OCI-LY7 (cell line): ENCODE results near the gene SSPN. TPM values are rescaled to one million over a fixed set of nuclear protein-coding genes. Genes with fewer than 3 reads are reported as not detected.

Experiments
- BruUV-seq: library from RNA; stranded (reverse); fragments of 400-500 nt; replicated peaks from 2 replicates; lab custom pipeline; 2021; lab: Mats Ljungman, UMichigan
- CTCF ChIA-PET: fragments of 300-600 bp; sonication (Branson Sonifier 250); formaldehyde crosslinking; loops from one replicate; lab custom pipeline; 2022; ENCODE audit warnings: antibody characterized with exemption; ENCODE audit not compliant: unreplicated experiment; lab: Charles Lee
- POLR2A ChIA-PET: fragments of 300-600 bp; sonication (Branson Sonifier 250); formaldehyde crosslinking; loops from one replicate; lab custom pipeline; 2022; ENCODE audit warnings: antibody characterized with exemption; lab: Charles Lee
- DNase-seq: peaks from one replicate; pipeline ENCODE4 v3.0.0-alpha.2; 2015; ENCODE audit warnings: low spot score
- H2AFZ ChIP-seq: fragments of 200-600 bp; sonication (generic), shearing (Covaris generic); 2 replicates; pipeline ENCODE4 v1.6.1; 2014; ENCODE audit warnings: mild to moderate bottlenecking, antibody characterized with exemption, low read length, moderate library complexity
- H3K27ac ChIP-seq: fragments of 200-600 bp; sonication (generic); 2 replicates; pipeline ENCODE4 v1.5.1; 2014; ENCODE audit warnings: mixed run types, low read depth, mild to moderate bottlenecking, moderate library complexity, low read length, inconsistent platforms; ENCODE audit not compliant: poor library complexity, severe bottlenecking
- H3K36me3 ChIP-seq: fragments of 200-600 bp; sonication (generic); 2 replicates; pipeline ENCODE4 v1.6.1; 2014; ENCODE audit warnings: mild to moderate bottlenecking, antibody characterized with exemption, low read length, moderate library complexity, mixed read lengths; ENCODE audit not compliant: insufficient read depth
- H3K4me1 ChIP-seq: fragments of 200-600 bp; sonication (generic); 2 replicates; pipeline ENCODE4 v1.5.1; 2014; ENCODE audit warnings: mild to moderate bottlenecking, low read length; ENCODE audit not compliant: insufficient read depth, poor library complexity, severe bottlenecking
- H3K4me2 ChIP-seq: fragments of 200-600 bp; sonication (generic); 2 replicates; pipeline ENCODE4 v1.6.1; 2014; ENCODE audit warnings: mild to moderate bottlenecking, low read length
- H3K4me3 ChIP-seq: fragments of 200-600 bp; sonication (generic); 2 replicates; pipeline ENCODE4 v1.5.1; 2014; ENCODE audit warnings: mild to moderate bottlenecking, low read depth, low read length; ENCODE audit not compliant: poor library complexity, severe bottlenecking
- H3K79me2 ChIP-seq: fragments of 200-600 bp; sonication (generic); 2 replicates; pipeline ENCODE4 v1.6.1; 2016; ENCODE audit warnings: low read depth, mild to moderate bottlenecking, low read length, moderate library complexity, mixed read lengths; ENCODE audit not compliant: insufficient read depth
- H3K9me2 ChIP-seq: fragments of 200-600 bp; sonication (generic); 2 replicates; pipeline ENCODE4 v1.6.1; 2016; ENCODE audit warnings: mild to moderate bottlenecking, low read length, mixed read lengths; ENCODE audit not compliant: insufficient read depth
- H3K9me3 ChIP-seq: fragments of 200-600 bp; sonication (generic); 2 replicates; pipeline ENCODE4 v1.6.1; 2014; ENCODE audit warnings: mild to moderate bottlenecking, mixed run types, low read length, mixed read lengths
- H4K20me1 ChIP-seq: fragments of 200-600 bp; sonication (generic); 2 replicates; pipeline ENCODE4 v1.6.1; 2014; ENCODE audit warnings: mild to moderate bottlenecking, antibody characterized with exemption, low read length, moderate library complexity, mixed read lengths; ENCODE audit not compliant: insufficient read depth
- CTCF ChIP-seq: fragments of 200-600 bp; sonication (generic); conservative IDR thresholded peaks from 2 replicates; pipeline ENCODE4 v1.5.1; 2014; ENCODE audit warnings: mild to moderate bottlenecking, antibody characterized with exemption, low read length, moderate library complexity, mixed read lengths
- EZH2phosphoT487 ChIP-seq: fragments of 200-600 bp; sonication (generic); IDR thresholded peaks from 2 replicates; pipeline ENCODE4 v1.6.1; 2018; ENCODE audit warnings: low read depth, borderline replicate concordance, mild to moderate bottlenecking, mixed run types, antibody characterized with exemption, low read length, moderate library complexity, mixed read lengths
- intact Hi-C: fragments of 100-400 bp; cut with micrococcal nuclease; formaldehyde crosslinking; loops from one replicate; pipeline ENCODE4 v1.10.0; 2022; ENCODE audit not compliant: unreplicated experiment
- total RNA-seq, 2 experiments: library from RNA; depleted of rRNA in 1 of 2; stranded (reverse); fragments of >200 nt in 1 of 2; shearing (Covaris generic) in 1 of 2; gene quantifications; 2 replicates each; pipeline ENCODE4 v1.2.3, GENCODE V29; 2014 to 2022

The SSPN gene
- total RNA-seq, 2 experiments from 2014 or later: not detected

DNA sequence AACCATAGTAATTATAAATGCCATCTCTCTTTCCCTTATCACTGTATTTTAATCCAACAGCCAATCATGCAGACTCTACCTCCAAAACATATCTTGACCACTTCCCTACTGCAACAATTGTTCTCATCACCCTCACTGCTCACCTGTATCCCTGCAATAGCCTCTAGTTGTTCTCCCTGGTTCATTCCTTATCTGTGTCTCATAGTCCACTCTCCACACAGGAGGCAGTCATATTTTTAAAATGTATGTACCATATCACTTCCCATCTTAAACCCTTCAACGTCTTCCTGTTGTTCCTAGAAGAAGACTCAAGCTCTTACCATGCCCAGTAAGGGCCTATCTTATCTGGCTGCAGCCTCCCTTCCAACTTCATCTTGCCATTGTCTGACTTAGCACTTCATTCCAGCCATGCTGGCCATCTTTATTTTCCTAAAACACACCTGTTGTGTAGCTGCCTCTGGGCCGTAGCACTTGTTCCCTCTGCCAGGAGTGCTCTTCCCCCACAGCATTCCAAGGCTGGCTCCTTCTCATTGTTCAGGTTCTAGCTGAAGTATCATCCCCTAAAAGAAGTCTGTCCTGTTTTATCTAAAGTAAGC is 42.8 kb upstream of the SSPN start:
- Histone ChIP-seq H3K79me2 (no peaks in the 10 kb centered on the region), H3K9me3 (no peaks in the 10 kb centered on the region), H3K4me3 (no peak overlapping the region), H3K27ac (no peak overlapping the region), H3K4me2 (no peak overlapping the region), H3K4me1 (peaks cover 22% of the 10 kb centered on the region), H2AFZ (no peak overlapping the region), H3K9me2 (no peaks in the 10 kb centered on the region), H4K20me1 (peaks cover 27% of the 10 kb centered on the region), H3K36me3 (no peaks in the 10 kb centered on the region)
- ChIA-PET CTCF (no interaction called here), POLR2A (no interaction called here)
- intact Hi-C loops: loop anchor here (10.0 kb wide), 1 partner anchor 682 kb away; the partner anchor contains the start of gene ITPR2
- DNase-seq: no peak
- BruUV-seq: no TSS peak
- TF ChIP-seq EZH2phosphoT487: no peak
- no peak for TF ChIP-seq CTCF

- ChIA-PET CTCF (no interaction called here), POLR2A (no interaction called here)
- Histone ChIP-seq H2AFZ (no peak overlapping the region), H3K9me3 (no peaks in the 10 kb centered on the region), H3K9me2 (no peaks in the 10 kb centered on the region), H3K4me1 (peaks cover 22% of the 10 kb centered on the region), H3K79me2 (no peaks in the 10 kb centered on the region), H3K36me3 (no peaks in the 10 kb centered on the region), H3K27ac (no peak overlapping the region), H4K20me1 (peaks cover 27% of the 10 kb centered on the region), H3K4me2 (no peak overlapping the region), H3K4me3 (no peak overlapping the region)
- intact Hi-C loops: loop anchor here (10.0 kb wide), 1 partner anchor 681 kb away; the partner anchor contains the start of gene ITPR2
- BruUV-seq: no TSS peak
- DNase-seq: no peak
- no peak for TF ChIP-seq CTCF
- no peak for TF ChIP-seq EZH2phosphoT487
Measured at GRCh38 chr12:26153421-26154154, 41.8 kb upstream of the SSPN start.
